ENCODE data around the gene GTF2IRD1.
"Not testable (repeated sequence)": the region's sequence is repeated elsewhere in the genome, so short reads cannot be mapped to it uniquely, and the experiment has no call there.

Gene GTF2IRD1

GRCh38 chr7:74623135-74623534, 169.4 kb downstream of the GTF2IRD1 start:
- TF ChIP-seq, protein P1, sequence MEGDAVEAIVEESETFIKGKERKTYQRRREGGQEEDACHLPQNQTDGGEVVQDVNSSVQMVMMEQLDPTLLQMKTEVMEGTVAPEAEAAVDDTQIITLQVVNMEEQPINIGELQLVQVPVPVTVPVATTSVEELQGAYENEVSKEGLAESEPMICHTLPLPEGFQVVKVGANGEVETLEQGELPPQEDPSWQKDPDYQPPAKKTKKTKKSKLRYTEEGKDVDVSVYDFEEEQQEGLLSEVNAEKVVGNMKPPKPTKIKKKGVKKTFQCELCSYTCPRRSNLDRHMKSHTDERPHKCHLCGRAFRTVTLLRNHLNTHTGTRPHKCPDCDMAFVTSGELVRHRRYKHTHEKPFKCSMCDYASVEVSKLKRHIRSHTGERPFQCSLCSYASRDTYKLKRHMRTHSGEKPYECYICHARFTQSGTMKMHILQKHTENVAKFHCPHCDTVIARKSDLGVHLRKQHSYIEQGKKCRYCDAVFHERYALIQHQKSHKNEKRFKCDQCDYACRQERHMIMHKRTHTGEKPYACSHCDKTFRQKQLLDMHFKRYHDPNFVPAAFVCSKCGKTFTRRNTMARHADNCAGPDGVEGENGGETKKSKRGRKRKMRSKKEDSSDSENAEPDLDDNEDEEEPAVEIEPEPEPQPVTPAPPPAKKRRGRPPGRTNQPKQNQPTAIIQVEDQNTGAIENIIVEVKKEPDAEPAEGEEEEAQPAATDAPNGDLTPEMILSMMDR (conservative IDR thresholded peaks at IDR 0.05; ENCODE audit: low read depth, low read length): no peak
- DNase-seq (ENCODE audit: low read depth): no peak
- no peak overlapping the region for H3K4me3 ChIP-seq (ENCODE audit: low read length)

GRCh38 chr7:74625446-74625845, 171.7 kb downstream of the GTF2IRD1 start:
- no peak overlapping the region for H3K4me3 ChIP-seq (ENCODE audit: low read length)
- DNase-seq (ENCODE audit: low read depth): peak; percentile 32
- TF ChIP-seq, protein P1 (conservative IDR thresholded peaks at IDR 0.05; ENCODE audit: low read depth, low read length): peak; percentile 28

DNA sequence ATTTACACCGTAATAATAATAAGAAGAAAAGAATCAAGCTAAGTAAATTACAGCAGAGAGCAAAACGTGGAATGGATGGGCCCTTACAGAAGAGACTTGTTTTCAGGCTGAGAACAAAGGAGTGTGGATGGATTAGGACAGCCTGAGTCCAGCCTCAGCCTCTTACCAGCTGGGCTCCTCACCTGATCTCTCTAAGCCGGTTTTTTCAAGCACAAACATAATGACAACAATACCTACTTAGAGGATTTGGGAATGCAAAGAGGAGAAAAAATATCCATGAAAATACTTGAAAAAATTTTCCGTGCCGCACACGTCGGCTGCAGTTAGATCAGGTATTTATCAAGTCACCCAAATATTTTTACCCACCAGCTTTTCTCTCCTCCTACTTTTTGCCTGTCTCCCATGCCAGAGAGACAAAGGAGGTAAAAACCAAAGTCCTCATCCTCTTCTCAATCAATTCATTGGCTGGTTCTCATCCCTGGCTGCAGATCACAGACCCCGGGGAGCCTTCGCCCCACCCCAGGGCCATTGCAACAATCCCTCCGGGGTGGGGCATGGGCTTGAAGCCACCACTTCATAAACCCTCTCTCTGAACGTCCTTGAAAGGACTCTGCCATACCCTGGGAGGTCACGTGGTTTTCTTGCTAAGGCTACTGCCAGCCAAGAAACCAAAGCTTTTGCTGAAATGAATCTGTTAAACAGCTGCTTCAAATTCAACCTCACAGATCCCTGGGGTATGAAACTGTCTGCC, 174.1 kb downstream of the GTF2IRD1 start:
- peak overlapping the region; percentile 26 for H3K4me3 ChIP-seq (ENCODE audit: low read length)
- TF ChIP-seq, protein P1 (conservative IDR thresholded peaks at IDR 0.05; ENCODE audit: low read depth, low read length): no peak
- peak; percentile 83 for DNase-seq (ENCODE audit: low read depth)

GRCh38 chr7:74632505-74632904, 178.8 kb downstream of the GTF2IRD1 start:
- TF ChIP-seq, protein P1 (conservative IDR thresholded peaks at IDR 0.05; ENCODE audit: low read depth, low read length): no peak

GRCh38 chr7:74633451-74633921, 179.8 kb downstream of the GTF2IRD1 start:
- no peak for DNase-seq (ENCODE audit: low read depth)
- TF ChIP-seq, protein P1 (conservative IDR thresholded peaks at IDR 0.05; ENCODE audit: low read depth, low read length): no peak
- H3K4me3 ChIP-seq (ENCODE audit: low read length): no peak overlapping the region

More at GRCh38 chr7:74632505-74632904, 178.8 kb downstream of the GTF2IRD1 start:
- no peak overlapping the region for H3K4me3 ChIP-seq (ENCODE audit: low read length)
- DNase-seq (ENCODE audit: low read depth): no peak

GRCh38 chr7:74637745-74638144, 184.0 kb downstream of the GTF2IRD1 start:
- TF ChIP-seq, protein P1 (conservative IDR thresholded peaks at IDR 0.05; ENCODE audit: low read depth, low read length): no peak
- no peak overlapping the region for H3K4me3 ChIP-seq (ENCODE audit: low read length)
- no peak for DNase-seq (ENCODE audit: low read depth)

- H3K4me3 ChIP-seq (ENCODE audit: low read length); DNase-seq (ENCODE audit: low read depth): not testable (repeated sequence)
These were observed 196.3 kb downstream of the GTF2IRD1 start for GRCh38 chr7:74650055-74650454.

GRCh38 chr7:74650493-74651132, 196.9 kb downstream of the GTF2IRD1 start:
- not testable (repeated sequence) for H3K4me3 ChIP-seq (ENCODE audit: low read length); DNase-seq (ENCODE audit: low read depth)

- not testable (repeated sequence) for H3K4me3 ChIP-seq (ENCODE audit: low read length); DNase-seq (ENCODE audit: low read depth)
These were observed 197.4 kb downstream of the GTF2IRD1 start for GRCh38 chr7:74651133-74651504.
